GM12891 (cell line): ENCODE data around the gene CLRN1.

Source experiments
- POLR2A ChIP-seq: IDR thresholded peaks from 2 replicates; pipeline ENCODE4 v1.6.1; 2011; ENCODE audit warnings: low read depth, low read length, control low read depth
- POLR2AphosphoS5 ChIP-seq: IDR thresholded peaks from 2 replicates; pipeline ENCODE4 v1.6.1; 2011; ENCODE audit warnings: low read depth, low read length, control low read depth
- POU2F2 ChIP-seq: IDR thresholded peaks from 2 replicates; pipeline ENCODE4 v1.6.1; 2011; ENCODE audit warnings: low read depth, mild to moderate bottlenecking, control low read depth, low read length, moderate library complexity
- SPI1 ChIP-seq: IDR thresholded peaks from 2 replicates; pipeline ENCODE4 v1.6.1; 2011; ENCODE audit warnings: low read depth, low read length, control low read depth
- TAF1 ChIP-seq: IDR thresholded peaks from 2 replicates; pipeline ENCODE4 v1.6.1; 2011; ENCODE audit warnings: low read depth, low read length, control low read depth

DNA sequence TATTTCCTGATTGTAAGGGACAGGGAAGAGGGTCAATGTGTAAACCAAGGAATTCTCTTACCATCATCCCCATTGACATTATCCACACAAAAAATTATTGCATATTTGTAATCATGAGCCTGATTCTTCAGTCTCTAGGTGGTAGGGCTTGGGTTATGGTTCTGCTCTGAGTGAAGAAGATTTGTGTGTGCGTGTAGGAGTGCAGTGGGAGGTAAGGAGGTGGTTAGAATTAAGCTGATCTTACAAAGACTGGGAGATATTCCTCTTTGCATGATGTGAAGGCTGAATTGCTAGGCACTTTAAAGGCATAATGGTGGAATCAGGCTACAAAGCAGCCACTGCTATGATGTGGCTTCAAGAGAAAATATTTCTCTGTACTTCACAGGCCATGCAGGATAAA, 44.3 kb downstream of the CLRN1 start:
- TF ChIP-seq POLR2A (no peak), TAF1 (no peak), POLR2AphosphoS5 (no peak), SPI1 (no peak), POU2F2 (no peak)
